HG03520 (cell line): ENCODE measurements around the gene JAZF1.

Experiments used
- ATAC-seq: cut with Tn5 transposase; IDR thresholded peaks from one replicate; pipeline ENCODE4 v1.9.1; 2021; ENCODE audit warnings: mild to moderate bottlenecking, moderate library complexity; ENCODE audit not compliant: unreplicated experiment

JAZF1 gene

GRCh38 chr7:28140979-28141378, 39.6 kb downstream of the JAZF1 start:
- no peak for ATAC-seq

GRCh38 chr7:28138837-28139236, 41.8 kb downstream of the JAZF1 start:
- ATAC-seq: no peak

- ATAC-seq: no peak
These were observed 43.1 kb downstream of the JAZF1 start for GRCh38 chr7:28137463-28137862.

GRCh38 chr7:28136885-28137284, 43.7 kb downstream of the JAZF1 start:
- no peak for ATAC-seq

GRCh38 chr7:28136420-28136819, 44.2 kb downstream of the JAZF1 start:
- no peak for ATAC-seq

GRCh38 chr7:28135760-28136159, 44.8 kb downstream of the JAZF1 start:
- ATAC-seq: no peak

GRCh38 chr7:28135315-28135714, 45.3 kb downstream of the JAZF1 start:
- ATAC-seq: no peak

- no peak for ATAC-seq
These were observed 46.7 kb downstream of the JAZF1 start for GRCh38 chr7:28133872-28134271.

- ATAC-seq: no peak
These were observed 47.4 kb downstream of the JAZF1 start for GRCh38 chr7:28132959-28133870.

GRCh38 chr7:28130277-28130676, 50.3 kb downstream of the JAZF1 start:
- no peak for ATAC-seq

- no peak for ATAC-seq
These were observed 52.0 kb downstream of the JAZF1 start for GRCh38 chr7:28128608-28129007.

GRCh38 chr7:28126410-28127041, 54.1 kb downstream of the JAZF1 start:
- ATAC-seq: no peak

- ATAC-seq: no peak
These were observed 54.9 kb downstream of the JAZF1 start for GRCh38 chr7:28125431-28126409.

GRCh38 chr7:28124413-28124812, 56.2 kb downstream of the JAZF1 start:
- ATAC-seq: no peak

- no peak for ATAC-seq
These were observed 56.8 kb downstream of the JAZF1 start for GRCh38 chr7:28123752-28124151.

- no peak for ATAC-seq
These were observed 59.1 kb downstream of the JAZF1 start for GRCh38 chr7:28121496-28121895.

- no peak for ATAC-seq
These were observed 64.6 kb downstream of the JAZF1 start for GRCh38 chr7:28116041-28116440.

- ATAC-seq: no peak
These were observed 65.3 kb downstream of the JAZF1 start for GRCh38 chr7:28115261-28115660.

- ATAC-seq: no peak
These were observed 66.5 kb downstream of the JAZF1 start for GRCh38 chr7:28114056-28114455.

- ATAC-seq: no peak
These were observed 67.6 kb downstream of the JAZF1 start for GRCh38 chr7:28112883-28113540.

- no peak for ATAC-seq
These were observed 68.1 kb downstream of the JAZF1 start for GRCh38 chr7:28112467-28112866.
